HG03064 (cell line): ENCODE data around the gene EFNA5.

Experiments used
- ATAC-seq: cut with Tn5 transposase; IDR thresholded peaks from one replicate; pipeline ENCODE4 v1.9.1; 2021; ENCODE audit warnings: low read depth; ENCODE audit not compliant: unreplicated experiment

The EFNA5 gene

DNA sequence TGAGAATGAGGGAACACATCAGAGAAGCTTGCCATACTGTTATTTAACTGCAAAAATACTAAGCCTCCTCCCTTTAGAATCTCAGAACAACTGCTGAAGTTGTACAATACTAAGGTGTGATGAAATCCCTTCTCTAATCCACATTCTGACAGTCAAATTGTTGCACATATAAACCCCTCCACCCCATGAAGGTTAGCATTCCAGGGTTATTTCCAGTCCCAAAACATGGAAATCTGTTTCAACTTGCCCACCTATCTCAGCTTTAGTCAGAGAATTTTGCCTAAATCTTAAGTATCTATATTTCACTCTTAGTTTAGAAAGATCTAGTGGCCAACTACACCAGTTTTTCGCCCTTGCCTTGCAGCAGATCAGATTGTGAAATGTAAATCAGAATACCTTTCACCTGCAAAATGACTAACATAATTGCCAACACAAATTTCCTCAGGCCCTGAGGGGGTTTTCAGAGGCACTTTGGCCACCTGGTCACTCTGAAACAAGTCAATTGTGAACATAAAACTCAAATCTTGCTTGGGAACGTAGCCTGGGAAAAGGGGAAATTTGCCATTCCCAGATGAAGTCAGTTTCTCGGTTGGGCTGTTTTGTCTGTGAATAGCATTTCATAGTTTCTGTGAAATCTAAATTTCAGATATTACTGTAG is 93.9 kb downstream of the EFNA5 start:
- no peak for ATAC-seq

- ATAC-seq: no peak
Measured at GRCh38 chr5:107576155-107576554, 94.6 kb downstream of the EFNA5 start.

- ATAC-seq: no peak
Measured at GRCh38 chr5:107574287-107574686, 96.5 kb downstream of the EFNA5 start.

- ATAC-seq: no peak
Measured at GRCh38 chr5:107572715-107573368, 97.9 kb downstream of the EFNA5 start.

DNA sequence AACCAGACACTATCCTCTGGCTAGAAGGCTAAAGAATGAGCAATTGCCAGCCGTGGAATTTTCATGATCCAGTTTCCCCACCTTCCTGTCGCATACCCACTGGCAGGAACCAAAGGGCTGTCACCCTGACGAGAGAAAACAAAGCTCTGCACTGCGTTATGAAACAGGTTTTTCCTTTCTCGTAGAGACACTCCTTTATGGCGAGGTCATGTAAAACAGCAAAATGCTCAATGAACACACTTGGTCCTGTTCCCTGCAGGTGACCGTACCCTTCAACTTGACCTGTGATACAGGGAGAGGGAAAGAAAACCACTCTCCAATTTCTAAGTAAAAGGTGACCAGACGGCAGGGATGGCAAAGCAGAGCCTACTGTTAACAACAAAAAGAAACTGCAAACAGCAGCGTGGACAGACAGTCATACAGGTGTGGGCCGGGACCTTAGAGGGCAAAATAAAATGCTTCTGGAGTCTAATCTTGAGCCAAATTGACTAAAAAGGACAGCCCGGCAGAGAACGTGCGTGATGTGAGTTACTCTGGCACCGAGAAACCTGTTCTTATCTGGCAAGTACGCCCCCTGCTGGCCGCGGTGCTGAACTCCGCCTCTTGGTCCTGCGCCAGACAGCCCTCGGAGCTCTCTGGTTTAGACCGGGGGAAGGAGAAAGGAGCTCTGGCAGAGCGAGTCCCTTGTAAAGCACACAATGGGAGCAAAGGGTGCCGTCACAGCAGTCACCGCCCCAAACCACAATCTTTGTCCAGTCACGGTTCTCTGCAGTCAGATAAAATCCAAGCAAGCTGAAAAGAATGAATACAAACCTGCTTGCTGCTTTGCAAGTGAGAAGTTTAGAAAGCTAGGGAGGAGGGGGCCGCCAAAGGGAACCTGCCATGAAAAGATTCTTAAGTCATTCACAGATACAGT is 98.9 kb downstream of the EFNA5 start:
- peak; percentile 44 for ATAC-seq

DNA sequence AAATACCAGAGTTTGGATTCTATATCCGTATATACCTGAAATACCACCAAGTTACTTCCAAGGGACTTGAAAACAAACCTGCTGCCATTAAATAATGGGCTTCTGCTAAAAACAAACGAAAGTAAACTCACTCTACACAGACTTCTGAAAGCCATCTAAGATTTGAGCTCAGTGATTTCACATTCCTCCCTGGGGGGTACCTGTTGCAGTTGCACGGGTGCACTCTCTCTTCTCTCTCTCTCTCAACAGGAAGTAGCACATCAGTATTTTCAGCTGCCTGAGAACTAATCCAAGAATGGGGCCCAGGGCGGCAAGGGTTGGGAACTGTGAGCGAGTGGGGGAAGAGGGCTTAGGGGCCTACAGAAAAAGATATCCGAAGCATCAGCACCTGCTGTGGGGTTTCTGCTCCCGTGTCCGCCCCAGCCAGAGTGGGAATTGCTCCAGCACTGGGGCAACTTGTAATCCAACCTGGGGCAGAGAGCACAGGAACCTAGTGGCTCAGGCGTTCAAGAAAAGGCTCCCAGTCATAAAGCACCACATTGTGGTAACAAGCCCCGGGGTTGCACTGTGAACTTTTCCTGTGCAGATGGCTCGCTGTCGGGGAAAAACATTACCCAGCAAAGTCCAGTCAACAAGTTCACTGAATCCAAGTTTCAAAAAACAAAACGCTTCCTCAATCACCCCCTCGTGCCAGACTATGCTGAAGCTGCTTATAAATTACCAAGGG is 99.8 kb downstream of the EFNA5 start:
- ATAC-seq: peak; percentile 83

GRCh38 chr5:107570181-107570580 is 100.6 kb downstream of the EFNA5 start:
- ATAC-seq: no peak

DNA sequence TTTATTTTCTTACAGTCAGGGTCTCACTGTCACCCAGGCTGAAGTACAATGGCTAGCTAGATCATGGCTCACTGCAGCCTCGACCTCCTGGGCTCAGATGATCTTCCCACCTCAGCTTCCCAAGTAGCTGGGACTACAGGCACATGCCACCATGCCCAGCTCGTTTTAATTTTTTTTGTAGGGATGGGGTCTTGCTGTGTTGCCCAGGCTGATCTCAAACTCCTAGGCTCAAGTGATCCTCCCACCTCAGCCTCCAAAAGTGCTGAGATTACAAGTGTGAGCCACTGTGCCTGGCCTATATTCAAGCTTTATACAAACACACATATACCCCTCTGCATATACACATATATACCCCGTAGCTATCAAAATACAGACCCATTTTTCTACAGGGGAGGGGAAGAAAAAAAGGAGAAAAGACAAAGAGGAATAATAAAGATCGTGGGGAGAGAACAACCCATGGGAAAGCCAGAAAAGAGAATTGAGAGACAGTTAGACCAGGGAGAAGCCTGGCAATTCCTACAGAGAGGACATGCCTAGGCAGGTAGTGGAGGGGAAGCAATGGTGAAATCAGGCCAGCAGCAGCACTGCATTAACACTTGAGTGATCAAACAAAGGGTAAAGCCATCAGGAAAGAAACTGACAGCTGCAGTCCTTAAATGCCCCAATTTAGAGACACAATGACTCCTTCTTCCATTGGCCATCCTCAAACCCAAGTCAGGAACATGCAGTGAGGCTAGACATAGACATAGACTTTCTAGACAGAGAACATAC is 102.7 kb downstream of the EFNA5 start:
- ATAC-seq: no peak

GRCh38 chr5:107566986-107567385 is 103.8 kb downstream of the EFNA5 start:
- no peak for ATAC-seq

DNA sequence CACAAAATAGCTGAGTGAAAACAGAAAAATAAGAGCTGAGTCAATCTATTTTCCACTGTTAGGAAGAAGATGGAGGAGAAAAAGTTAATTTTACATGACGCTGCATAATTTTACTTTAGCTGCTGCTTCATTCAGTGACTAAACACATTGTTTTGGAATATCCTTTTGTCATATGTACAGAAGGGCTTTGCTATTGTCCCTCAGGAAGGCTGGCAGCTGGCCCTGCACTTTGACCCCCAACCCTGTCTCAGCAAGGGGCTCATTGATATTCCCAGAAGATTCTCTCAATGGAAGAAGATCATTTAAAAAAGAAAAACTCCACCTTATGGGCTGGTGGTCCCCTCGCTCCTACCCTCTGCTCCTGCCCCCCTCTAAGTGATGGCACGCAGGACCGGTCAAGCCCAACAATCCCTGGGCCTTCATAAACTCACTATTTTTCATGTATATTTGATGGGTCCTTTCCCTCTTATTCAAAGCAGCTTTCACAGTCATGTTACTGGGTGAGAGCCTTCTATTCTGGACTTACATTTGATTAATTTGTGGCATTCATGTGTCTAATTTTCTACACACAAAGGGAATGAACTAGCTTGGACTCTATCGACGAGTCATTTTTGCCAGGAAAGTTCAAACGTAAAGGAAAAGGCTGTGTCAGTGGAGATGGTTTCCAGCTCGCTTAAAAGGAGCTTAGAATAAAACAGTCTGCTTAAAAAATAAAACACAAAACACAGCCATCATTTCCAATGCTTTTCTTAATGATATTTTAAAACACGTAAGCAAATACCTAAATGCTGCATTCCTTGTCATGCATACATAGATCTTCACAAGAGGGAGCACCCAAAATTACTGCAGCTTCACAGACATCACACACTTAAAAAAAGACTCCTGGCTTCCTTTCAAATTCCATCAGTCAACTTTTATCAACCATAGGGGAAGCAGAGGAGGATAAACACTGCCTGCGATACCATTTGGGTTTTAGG is 104.7 kb downstream of the EFNA5 start:
- no peak for ATAC-seq

GRCh38 chr5:107564931-107565372 is 105.8 kb downstream of the EFNA5 start:
- ATAC-seq: no peak

DNA sequence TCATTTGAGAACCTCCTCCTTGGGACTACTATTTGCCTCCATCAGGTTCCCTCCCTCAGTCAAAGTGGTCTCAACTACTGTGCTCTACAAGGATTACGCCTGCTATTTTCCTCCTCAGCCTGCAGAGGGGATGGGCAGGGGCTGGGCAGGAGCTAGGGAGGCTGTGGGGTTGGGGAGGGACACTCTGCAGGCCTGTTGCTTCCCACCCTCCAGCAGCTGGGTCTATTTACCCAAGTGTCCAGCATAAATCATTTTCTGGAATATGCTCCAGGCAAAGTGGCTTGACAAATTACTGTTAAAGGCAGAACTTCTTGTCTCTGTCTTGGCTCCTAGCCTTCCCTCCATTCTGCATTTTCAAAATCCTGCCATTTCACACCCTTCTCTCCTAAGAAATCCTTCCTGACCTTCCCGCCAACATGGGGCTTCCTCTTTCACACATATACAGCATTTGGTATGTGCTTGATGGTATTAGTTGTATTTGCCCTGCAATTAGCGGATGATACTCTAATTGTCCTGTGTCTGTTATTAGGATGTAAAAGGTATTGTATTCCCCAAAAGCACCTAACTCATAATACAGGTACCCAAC is 106.7 kb downstream of the EFNA5 start:
- ATAC-seq: no peak

GRCh38 chr5:107560377-107560776 is 110.4 kb downstream of the EFNA5 start:
- no peak for ATAC-seq

GRCh38 chr5:107558823-107559375 is 111.8 kb downstream of the EFNA5 start:
- ATAC-seq: no peak

DNA sequence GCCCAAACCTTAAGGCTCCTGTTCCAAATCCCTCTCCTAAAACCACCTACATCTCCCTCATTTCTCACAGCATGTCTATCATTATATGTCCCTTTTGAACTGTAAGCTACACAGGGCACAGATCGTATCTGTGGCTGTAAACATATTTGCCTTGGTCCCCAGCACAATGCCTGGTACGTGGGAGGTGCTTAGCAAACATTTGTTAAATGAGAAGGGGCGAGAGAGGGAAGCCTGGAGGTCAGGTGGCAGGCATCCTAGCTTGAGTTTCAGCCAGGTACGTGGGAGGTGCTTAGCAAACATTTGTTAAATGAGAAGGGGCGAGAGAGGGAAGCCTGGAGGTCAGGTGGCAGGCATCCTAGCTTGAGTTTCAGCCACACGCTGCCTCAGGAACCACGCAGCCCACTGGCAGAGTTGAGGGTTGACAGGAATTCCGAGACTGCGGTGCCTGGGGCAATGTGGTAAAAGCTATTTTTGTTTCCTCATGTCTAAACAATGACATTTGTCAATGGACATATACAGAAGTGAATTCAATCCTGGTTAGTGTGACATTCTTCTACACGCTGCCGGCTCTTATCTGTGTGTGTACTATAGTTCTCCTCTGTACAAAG is 113.6 kb downstream of the EFNA5 start:
- no peak for ATAC-seq

DNA sequence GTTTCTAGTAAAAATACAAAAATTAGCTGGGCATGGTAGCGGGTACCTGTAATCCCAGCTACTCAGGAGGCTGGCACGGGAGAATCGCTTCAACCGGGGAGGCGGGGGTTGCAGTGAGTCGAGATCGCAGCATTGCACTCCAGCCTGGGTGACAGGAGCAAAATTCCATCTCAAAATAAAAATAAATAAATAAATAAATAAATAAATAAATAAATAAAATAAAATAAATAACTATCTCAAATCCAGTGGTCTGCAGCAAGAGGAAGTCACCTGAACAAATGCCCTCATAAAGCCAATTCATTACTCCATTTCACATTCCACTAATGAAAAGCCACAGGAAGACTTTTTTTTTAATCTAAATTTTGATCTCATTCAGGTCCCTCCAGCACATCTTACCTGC is 114.2 kb downstream of the EFNA5 start:
- no peak for ATAC-seq

DNA sequence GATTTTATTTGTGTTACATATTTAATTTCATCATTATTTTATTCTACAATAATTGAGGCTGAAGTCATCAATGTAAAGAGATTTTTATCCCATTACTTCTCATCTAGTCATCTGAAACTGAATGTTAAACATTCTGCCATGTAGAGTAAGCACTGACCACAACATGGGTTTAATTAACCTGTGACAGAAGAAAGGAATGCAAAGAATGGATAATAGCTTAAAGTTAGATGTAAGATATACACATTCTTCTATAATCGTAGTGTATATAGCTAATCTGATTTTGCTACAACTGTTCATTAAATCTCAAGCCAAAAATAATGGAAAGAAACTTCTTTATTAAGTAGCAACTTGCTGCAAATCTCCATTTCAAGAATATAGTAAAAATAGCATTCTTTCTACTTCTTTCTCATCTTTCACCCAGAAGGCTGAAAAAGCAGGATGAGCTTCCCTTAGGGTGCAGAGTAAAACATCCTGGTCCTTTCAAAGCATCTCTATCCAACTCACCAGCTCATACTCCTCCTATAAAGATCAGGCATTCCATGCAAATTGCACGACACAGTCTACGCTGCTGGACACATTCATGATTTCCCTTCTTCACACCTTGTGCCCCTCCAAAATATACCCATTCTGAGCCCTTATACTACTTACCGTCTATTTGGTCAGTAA is 115.2 kb downstream of the EFNA5 start:
- no peak for ATAC-seq
